IPS-15b (cell line): ENCODE measurements around the gene GLI3.

Experiments
- H3K27me3 ChIP-seq: one replicate; pipeline ENCODE4 v1.6.1; 2013; ENCODE audit warnings: low read length; ENCODE audit not compliant: control insufficient read depth, insufficient read depth
- H3K36me3 ChIP-seq: one replicate; pipeline ENCODE4 v1.6.1; 2013; ENCODE audit warnings: low read length; ENCODE audit not compliant: control insufficient read depth, insufficient read depth
- H3K4me1 ChIP-seq: one replicate; pipeline ENCODE4 v1.6.1; 2013; ENCODE audit warnings: mild to moderate bottlenecking, low read length; ENCODE audit not compliant: control insufficient read depth, insufficient read depth
- H3K4me3 ChIP-seq: one replicate; pipeline ENCODE4 v1.5.1; 2013; ENCODE audit warnings: low read depth, low read length
- H3K9ac ChIP-seq: one replicate; pipeline ENCODE4 v1.6.1; 2013; ENCODE audit warnings: low read depth, mild to moderate bottlenecking, low read length
- H3K9me3 ChIP-seq: one replicate; pipeline ENCODE4 v1.6.1; 2013; ENCODE audit warnings: mild to moderate bottlenecking, low read length; ENCODE audit not compliant: control insufficient read depth, insufficient read depth

GLI3 gene

GRCh38 chr7:41912426-41912825, 324.6 kb downstream of the GLI3 start:
- no peak overlapping the region for H3K9ac ChIP-seq
- no peaks in the 10 kb centered on the region for H3K36me3 ChIP-seq
- H3K27me3 ChIP-seq: no peaks in the 10 kb centered on the region
- H3K4me3 ChIP-seq: no peak overlapping the region
- no peaks in the 10 kb centered on the region for H3K9me3 ChIP-seq
- H3K4me1 ChIP-seq: no peaks in the 10 kb centered on the region

GRCh38 chr7:41911792-41912191, 325.2 kb downstream of the GLI3 start:
- H3K4me1 ChIP-seq: no peaks in the 10 kb centered on the region
- no peak overlapping the region for H3K9ac ChIP-seq
- H3K27me3 ChIP-seq: no peaks in the 10 kb centered on the region
- H3K36me3 ChIP-seq: no peaks in the 10 kb centered on the region
- H3K9me3 ChIP-seq: no peaks in the 10 kb centered on the region
- H3K4me3 ChIP-seq: no peak overlapping the region
